HG03378 (cell line): ENCODE data around the gene TBC1D16.

Experiments used
- ATAC-seq: cut with Tn5 transposase; IDR thresholded peaks from one replicate; pipeline ENCODE4 v1.9.1; 2021; ENCODE audit warnings: mild to moderate bottlenecking, moderate library complexity; ENCODE audit not compliant: unreplicated experiment

Gene TBC1D16

DNA sequence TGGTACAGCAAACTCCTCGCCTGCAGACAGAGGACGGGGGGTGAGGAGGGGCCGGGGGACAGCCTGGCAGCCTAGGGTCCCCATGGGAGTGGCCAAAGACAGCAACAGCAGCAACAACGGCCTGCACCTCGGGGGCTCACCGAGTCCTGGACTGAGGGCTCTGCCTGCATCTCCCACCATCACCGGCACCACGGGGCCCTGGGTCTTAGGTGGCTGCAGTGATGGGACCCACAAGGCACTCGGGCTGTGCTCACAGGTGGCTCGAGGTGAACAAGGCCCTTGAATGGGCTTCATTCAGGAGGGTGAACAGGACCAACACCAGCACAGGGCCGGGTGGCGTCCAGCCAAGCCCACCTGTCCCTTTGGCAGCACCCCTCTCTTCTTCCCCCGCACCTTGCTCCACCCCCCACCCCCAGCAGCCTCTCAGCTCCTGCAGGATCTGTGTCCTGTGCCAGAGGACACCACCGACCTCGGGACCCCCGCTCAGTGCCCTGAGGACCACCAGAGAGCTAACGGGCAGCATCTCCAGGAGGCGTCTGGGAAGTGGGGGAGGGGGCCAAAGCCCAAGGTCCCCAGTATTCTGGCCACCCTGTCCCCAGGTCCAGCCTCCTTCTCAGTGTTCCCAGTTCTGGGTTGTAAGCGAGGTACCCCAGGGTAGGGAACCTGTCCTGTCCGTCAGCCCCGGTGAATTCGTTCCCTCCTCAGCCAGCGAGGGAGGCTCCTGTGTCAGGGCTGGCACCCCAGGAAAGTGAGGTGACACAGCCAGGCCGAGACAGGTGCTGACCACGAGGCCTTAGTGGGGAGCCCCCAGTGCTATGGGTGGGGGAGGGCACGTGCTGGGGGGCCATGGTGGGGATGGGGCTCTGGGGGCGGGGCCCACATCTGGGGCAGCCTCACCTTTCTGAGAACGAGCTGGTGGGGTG is 94.3 kb downstream of the TBC1D16 start:
- ATAC-seq = no peak

DNA sequence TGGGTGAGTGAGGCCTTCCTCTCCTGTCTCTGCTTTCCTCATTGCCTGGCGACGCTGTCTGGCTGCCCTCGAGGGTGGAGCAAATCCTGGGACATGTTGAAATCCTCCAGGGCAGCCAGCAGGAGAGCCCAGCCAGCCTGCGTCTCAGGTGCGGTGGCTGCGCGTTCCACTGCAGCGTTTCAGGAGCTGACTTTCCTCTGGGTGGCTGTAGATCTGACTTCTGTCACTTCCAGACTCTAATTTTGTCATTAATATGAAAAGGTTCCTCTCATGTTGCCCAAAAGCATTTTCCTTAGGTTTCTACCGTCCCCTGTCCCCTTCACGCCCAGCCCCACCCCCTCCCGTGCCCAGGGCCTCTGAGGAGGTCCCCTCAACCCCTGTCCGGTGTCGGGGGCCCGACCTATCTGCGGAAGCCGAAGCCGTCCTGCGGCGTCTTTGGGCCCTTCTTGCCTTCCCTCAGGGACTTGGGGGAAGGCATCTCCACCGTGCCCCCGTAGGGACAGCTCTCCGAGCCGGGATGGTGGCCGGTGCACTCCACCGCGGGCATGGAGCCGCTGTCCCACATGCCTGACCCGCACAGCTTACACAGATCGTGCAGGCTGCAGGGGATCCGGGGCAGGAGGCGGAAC is 95.1 kb downstream of the TBC1D16 start:
- ATAC-seq = no peak

DNA sequence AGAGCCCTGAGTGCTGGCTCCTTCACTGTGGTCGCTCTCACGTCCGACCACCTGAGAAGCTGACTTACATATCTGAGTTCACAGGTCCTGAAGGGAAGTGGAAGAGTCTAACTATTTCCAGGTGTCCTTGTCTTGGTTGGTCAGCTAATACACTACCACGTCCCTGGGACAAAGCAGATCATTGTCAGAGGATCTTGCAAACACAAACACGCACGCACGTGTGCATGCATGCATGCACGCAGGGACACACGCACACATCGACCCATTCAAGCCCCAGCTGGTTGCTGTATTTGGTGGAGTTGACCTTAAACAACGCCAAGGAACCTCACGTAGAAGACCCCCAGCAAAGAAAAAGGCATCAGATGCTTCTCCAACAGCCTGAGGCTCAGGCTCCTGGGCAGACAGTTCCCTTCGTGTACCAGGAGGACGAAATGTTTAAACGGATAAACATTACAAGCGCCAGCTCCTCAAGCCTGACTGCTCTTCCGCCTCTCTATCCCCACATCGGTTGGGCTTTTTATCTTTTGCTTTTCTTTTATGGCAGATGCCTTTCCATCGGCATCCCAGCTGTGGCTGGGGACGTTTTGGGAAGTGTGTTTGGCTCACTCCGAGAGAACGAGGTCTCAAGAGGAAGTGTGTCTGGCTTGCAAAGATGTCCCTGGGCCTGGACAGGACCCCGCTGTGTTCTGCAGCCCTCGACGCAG is 95.8 kb downstream of the TBC1D16 start:
- no peak for ATAC-seq

DNA sequence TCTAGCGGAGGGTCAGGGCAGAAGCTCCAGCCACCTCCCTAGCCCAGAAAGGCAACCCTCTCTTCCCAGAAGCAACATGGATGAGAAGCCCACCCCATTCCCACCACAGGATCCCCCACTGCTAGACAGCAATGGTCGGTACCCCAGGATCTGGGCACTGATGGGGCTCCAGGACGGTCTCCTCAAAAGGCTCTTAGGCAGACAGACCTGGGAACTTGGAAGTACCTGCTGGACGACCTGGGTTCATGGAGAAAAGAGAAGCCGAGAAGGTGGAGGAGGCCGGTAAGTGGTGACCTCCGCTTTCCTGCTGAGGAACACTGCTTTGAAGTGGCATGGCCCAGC is 96.6 kb downstream of the TBC1D16 start:
- ATAC-seq = no peak

DNA sequence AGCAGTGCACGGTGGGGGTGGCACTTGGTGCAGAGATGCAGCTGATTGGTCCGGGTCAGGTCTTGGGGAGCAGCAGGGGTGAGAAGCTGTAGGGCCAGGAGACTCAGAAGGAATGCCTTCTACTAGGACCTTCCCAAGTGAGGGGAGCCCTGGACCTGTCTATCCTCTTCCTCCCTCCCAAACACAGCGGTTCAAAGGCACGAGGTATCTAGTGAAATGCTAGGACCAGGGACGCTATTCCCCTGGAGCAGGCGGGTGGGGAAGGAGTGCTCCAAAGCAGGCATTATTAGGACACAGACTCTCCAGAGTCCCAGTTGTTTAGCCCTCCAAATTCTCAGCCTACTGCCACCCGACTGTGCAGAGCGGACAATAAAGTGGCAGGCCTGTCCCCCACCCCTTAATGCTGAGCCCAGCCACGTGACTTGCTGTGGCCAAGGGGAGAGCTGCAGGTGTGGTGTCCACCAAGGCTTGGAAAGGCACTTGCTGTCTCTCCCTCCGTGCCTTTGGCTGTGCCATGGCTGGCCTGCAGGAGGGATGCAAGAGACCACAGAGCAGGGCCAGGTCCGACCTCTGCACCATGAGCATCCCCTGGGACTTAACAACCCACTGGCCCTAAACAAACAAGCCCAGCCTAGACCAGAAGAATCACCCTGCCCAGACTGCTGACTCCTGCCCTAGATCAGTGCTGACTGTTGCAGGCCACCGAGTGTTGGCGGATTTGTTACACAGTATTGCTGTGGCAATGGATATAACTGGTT is 97.2 kb downstream of the TBC1D16 start:
- no peak for ATAC-seq

DNA sequence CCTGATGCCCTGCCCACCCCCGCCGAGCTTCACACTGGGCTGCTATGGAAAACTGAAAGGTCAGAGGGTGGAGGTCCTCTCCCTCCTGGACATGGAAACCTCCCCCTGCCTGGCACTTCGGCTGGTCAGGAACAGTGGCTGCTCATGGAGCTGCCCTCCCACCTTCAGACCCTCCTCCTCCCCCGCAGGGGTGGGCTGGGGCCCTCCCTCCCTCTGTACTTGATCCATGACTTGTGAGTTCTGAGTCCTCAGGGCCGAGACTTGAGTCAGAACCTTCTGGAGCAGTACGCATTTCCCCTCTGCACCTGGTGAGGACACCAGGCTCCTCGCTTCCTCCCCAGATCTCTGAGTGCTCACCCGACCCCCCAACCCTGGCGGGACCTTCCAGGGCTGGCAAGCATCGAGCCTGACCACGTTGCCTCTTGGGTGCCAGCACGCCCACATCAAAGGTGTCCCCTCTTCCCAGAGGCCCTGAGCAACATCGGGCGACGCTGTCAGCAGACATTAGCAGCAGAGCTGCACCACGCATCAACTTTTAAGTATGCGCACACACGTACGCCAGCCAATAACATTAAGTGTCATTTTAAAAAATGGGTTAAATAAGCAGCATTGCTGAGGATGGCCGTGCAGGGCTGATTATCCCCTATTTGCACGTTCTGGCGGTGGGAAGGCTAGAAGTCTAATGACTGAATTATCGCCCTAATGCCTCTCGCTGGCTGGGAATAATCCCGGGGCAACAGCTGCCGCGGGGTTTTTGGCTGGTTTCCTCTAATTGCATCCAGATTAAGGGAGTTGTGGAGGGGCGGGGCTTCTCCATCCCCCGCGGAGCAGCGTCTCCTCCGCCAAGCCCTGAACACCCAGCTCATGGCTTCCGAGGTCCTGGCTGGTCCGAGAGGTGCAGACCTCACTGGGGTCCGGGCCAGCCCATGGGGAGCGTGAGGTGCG is 98.0 kb downstream of the TBC1D16 start:
- no peak for ATAC-seq

DNA sequence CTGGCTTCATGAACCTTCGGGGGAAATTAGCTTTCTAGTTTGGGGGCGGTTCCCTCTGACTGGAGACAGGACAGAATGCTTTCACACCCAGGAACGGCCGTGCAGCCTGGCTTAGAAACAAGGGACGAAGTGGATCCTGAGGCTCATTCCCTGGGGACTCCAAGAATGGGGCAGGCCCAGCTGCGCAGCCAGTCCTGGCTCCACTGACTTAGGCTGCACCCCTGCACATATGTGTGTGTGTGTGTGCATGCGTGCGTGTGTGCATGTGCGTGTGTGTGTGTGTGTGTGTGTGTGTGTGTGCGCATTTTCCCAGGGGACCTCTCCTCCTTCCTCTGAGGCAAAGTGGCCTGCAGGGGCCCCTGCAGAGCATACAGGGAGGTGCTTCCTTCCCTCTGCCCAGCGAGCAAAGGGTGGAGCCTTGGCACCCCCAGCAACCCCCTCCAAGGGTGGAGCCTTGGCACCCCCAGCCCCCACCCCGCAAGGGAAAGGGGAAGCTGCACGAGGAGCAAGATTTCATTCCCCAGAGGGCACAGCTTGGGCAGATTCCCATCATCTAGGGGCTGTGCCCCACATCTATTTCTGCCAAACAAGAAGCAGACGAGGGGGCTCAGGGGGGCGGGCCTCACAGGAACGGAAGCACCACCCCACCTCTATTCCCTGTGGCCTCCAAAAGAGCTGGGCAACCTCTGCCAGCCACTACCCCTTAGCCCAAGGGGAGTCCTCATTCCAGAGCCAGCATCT is 98.9 kb downstream of the TBC1D16 start:
- no peak for ATAC-seq

DNA sequence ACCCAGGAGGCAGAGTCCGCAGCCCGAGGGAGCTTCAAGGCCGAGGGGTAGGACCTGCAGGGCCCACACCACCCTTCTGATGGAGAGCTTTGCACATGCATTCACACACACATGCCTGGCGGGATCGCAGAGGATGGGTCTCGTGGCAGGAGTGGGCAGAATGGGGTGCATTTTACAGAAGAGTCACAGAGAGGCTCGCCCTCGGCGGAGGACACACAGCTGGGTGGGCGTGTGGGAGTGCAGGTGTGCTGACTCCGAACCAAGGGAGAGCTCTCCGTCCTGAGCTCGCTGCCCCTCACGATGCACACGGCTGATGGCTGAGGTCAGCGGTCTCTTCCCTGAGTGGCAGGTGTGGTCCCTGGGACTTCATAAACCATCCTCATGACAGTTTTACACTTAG is 99.6 kb downstream of the TBC1D16 start:
- ATAC-seq = no peak

DNA sequence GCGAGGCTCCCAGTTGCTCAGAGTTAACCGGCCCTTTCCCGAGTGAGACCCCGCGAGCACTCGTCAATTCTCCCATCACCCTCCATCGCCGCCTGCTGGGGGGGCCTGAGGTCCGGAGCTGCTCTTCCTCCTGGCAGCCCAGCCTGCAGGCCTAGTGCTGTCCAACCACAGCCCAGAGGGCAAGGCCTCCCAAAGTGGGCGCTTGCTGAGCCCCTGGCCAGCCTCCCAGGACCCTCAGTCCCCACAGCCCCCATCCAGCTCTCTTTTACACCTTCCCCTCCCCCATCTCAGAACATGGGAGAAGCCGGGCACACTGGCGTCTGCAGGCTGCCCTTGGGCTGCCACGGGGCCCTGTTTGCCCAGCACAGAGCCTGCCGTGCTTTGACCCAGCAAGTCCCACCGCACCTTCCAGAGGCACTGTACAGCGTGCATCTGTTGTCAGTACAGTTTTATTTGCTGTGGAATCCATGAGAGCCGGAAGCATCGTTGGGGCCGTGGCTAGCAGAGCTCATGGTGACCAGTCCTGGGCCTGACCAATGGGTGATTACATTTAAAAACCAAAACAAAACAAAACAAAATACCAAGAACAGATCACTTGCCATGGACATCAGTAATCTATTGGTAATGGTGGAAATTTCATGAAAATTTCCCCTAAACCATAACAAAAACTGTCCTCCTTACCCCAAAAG is 100.3 kb downstream of the TBC1D16 start:
- ATAC-seq = no peak

DNA sequence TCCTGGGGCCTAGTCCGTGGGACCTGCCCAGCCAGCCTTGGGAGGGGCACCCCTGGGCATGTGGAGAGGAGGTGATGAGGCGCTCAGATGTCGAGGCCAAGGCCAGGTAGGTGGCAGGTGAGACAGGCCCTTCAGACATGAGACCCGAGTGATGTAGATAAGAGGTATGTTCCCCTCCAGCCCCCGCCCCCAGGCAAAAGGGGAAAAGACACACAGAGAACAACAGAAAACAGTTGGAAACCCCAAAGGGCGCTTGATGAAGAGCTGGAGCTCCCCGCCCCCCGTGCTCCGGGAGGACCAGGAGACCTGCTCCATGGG is 101.1 kb downstream of the TBC1D16 start:
- no peak for ATAC-seq

DNA sequence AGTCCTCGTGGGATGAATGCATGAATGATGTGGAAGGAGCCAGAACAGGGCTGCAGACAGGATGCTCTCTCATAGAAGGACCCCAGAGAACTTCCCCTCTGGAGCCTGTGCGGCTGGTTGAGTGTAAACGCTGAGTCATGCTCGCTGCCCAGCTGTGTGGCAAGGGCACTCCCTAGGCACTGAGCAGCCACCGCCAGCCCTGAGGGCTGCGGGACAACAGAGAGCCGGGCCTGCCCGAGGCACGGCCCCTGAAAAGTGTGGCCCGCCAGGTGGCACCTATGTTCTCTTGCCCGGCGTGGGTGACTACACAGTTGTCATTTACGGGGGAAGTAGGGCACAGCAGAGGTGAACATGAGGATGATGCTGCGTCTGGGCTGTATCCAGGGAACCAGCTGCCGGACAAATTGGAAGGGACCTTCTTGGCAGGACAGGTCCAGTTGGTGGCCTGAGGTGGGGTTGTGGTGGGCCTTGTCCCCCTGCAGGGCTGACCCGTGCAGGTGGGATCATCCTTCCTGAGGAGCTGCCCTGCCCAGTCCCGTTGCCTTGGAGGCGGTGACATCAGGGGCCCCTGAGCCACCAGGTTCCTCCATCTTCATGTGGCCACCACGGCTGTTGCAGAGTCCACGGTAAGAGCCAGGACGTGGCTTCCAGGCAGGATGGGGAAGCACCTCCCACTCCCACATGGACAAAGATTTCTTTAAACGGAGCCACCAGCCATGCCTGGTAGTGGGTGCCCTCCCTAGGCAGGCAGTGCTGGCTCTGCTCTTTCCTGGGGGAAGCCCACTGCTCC is 101.6 kb downstream of the TBC1D16 start:
- no peak for ATAC-seq

DNA sequence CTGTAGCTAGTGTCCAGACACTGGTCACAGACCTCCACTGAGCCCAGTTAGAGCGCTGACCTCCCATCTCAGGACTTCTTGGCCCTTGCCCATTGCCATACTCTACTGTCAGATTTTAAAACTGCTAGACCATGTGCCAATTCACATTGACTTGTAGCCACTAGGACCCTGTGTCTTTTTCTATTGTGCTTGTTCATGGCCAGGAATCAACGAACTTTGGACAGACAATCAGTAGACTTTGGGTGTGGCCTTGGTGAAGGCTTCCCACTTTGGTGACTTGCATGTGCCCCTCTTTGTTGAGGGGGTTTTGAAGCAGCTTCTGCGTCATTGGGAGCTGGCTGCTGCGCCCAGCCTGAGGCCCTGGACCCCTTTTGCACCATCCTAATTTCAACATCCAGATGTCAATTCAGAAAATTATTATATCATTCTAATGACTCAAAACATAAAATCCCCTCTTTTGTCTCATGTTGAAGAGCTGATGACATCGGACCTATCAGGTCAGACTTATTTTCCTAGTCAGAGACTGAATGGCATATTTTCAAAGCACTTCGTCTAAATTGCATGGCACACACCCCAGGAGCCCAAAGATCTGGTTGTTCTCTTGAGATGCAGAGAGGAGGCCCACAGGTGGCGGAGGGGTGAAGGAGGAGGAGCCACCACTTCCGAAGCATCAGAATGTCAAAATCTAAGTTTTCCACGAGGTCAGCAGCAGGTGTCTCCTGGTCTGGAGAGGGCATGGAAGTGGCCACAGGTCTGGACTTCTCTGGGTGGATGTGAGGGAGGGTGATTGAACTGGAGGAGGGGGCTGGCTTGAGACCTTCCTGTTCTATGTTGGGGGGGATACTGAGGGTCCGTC is 103.0 kb downstream of the TBC1D16 start:
- no peak for ATAC-seq

DNA sequence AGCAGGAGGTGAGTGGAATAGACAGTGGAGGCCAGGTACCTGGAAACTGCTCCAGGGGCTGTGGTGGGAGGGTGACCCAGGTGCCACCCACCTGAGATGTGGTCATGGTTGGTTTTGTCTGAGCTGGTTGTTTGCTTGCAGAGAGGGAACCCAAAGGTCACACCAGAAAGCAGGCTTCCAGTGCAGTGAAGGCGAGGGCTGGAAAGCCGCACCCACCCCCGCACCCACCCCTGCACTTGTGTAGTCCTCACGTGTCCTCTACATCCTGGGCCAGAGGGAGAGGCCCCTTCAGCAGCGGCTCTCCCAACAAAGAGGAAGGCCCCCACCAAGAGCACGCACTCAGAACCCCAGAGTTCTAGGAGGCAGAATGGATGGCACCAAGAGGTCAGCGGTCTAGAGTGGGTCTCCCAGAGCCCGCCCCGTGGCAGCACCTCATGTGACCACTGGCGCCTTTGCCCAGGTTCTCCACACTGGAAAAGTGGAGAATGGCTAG is 103.8 kb downstream of the TBC1D16 start:
- ATAC-seq = no peak

DNA sequence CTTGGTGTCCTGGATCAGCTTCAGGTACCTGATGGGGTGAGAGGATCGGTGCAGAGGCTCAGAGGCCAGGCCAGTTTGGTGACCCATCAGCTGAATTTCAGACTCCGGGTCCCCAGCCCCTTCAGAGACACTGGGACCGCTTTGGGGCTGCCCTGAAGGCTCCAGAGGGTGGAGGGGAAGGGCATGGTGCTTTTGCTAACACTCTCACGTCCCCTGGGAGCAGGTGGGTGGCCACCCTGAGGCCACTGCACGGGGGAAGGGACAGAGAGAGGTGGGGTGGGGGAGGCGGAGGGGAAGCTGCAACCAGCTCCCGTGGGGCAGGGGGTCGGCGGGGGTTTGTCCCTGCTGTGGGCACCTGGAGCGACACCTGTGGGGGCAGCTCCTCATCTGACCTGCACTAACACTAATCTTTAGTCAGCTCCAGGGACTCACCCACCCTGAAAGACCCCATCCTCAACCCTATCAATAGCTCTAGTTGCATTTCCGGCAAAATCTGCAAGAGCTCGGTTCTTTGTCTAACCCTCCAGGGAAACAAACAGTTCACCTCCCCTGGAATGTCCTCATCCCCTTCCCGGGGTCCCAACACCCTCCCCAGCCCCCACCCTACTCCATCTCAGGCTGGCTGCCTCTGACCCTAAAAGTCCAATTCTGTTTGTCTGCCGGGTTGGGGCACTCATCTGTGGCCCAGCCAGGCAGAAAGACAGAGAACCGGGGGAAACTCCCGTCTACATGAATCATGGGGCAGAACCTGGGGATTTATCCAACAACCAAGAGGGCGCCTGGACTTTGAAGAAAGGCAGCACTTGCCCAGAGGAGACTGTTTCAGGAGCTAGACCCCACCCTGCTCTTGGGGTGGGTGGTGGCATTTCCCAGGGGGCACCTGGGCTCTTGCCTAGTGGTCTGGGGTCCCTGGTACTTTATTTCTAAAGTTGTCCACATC is 104.5 kb downstream of the TBC1D16 start:
- no peak for ATAC-seq

DNA sequence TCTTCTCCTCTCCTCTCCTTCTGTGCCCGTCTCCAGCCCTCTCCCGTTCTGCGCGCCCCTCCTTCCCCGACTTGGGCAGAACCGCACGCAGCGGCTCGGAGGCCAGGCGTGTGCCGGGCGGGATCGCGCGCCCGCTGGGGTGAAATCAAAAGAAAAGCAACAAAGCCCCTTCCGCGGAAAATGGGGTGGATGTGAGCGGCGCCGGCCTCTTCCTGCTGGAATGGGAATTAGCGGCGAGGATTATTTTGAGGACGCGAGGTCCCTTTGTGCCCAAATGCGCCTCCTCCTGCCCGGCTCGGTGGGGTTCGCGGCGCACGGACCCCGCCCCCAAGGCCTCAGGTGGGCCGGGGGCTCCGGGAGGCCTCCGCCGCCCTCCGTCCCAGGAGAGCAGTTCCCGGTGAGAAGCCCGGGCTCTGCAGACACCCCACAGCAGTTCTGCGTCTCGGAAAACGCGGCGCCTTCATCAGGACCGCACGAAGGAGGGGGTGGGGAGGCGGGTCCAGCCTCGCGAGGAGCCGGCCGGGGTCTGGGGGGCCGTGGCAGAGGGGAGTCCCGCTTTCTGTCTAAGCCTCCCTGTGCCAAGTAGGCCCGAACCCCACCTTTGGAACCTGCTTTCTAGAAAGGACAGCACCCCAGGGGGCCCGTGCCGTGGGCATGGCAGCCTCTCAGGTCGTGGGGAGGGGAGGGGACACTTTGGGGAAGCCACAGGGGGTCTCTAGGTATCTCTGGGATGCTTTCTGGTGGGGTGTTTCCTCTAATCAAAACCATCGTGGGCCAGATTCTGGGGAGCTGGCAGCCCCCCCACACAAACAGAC is 105.4 kb downstream of the TBC1D16 start:
- ATAC-seq = no peak
